CD4-positive, alpha-beta T cell treated with Interleukin-4 for 4 hours (primary cell): ENCODE measurements around the gene ERC2.
"Not testable (repeated sequence)": the region's sequence is repeated elsewhere in the genome, so short reads cannot be mapped to it uniquely, and the experiment has no call there.

Experiments used
- DNase-seq: peaks from one replicate; pipeline ENCODE4 v3.0.0-alpha.2; 2020

ERC2 gene

DNA sequence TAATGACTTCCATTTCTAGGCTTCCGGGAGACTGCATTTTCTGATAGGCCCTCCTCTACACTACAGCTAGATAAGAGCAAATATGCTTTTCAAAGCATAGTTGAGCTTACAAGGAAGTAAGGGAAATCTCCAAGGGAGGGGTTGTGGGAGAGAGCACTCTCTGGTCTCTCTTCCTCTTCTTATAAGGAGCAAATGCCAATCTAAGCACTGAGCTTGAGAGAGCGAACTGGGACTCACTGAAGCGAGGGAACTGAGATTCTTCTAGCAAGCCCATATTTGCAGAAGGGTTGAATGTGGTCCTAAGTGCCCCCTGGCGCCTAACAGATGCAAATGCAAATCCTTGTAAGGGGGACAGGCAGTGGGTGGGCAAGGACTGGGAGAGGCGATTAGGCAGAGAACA lies 164.8 kb downstream of the ERC2 start:
- no peak for DNase-seq

DNA sequence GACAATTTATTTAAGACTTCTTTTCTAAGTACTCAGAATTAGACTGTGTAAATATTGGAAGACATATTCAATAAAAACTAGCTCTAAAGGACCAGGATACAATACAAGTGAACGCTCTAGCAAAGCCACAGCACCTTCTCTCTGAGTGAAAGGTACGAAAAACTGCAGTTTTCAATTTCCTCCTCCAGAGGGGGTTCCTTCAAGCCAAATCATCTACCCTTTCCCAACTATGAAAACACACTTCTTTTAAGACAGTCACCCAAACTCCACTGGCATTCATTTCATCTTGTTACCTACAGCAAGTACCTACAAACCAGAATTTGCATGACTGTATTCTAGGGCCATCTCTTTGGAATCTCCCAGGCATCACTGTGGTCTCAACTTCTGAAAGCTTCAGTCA lies 165.8 kb downstream of the ERC2 start:
- DNase-seq, result no peak

DNA sequence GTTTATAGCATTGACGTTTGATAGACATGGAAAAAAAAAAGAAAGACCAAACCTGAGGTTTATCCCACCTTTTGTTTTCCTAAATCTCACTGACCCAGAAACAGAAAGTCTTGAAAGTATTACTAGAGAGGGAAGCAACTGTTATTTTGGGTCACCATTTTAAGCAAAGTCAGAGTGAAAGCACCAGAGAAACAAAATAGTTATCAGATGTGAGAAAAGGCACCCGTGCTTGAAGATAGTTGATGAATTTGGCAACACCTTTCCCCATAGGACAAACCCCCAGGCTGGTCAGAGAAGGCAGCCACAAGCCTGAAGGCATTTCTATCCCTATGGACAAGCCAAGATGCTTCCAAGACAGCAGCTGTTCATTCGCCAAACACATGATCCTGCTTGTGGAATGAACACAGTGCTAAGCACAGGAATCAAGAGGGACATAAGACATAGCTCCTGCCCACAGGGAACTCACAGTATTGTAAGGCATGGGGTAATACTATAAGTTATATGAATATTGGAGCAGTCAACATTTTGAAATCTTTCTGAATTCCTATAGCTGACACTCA lies 170.9 kb downstream of the ERC2 start:
- no peak for DNase-seq

DNA sequence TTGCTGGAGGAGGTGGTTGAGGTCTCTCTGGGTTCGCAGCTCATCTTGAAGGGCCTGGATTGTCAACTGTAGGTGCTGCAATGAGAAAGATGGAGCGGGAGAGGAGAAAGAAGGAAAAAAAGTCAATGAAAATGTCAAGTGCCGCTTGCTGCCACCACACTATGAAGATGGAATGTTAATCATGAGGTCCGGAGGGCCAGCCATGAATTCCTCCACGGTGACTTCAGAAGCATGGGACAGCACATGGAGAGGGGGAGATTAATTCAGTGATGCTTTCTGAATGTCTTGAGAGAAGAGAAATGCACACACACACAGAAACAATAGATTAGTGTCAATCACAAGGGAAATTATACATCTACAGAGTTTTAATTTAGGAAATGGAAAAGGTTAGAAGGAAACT lies 171.9 kb downstream of the ERC2 start:
- DNase-seq, result no peak

DNA sequence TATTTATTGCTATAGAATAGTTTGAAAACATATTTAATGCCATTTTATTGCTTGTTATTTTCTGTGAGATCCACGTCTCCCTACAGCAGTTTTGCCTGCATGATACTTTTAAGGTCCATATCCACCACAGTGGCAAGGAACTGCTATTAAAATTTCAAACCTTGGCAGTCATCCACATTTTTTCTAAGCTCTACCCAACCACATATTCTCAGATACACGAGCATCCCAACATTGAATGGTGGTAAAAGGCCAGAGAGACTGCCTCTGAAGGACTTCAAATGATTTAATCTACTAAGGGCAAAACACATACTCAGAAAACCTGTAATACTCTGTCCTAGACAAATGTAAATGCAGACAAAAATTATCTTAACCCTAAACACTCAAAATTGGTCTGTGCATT lies 173.1 kb downstream of the ERC2 start:
- DNase-seq, result no peak

DNA sequence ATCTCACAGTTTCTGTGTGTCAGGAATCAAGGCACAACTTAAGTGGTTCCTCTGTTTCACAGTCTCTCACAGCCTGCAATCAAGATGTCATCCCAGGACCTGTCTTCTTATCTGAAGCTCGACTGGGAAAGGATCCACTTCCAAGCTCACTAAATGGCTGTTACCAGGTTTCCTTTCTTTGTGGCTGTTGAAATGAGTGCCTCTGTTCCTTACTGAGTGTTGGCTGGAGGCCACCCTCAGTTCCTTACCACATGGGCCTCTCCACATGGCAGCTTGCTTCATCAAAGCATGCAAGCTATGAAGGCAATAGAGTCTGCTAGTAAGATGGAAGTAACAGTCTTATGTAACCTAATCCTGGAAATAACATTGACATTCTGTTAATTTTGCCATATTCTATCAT lies 174.0 kb downstream of the ERC2 start:
- no peak for DNase-seq

DNA sequence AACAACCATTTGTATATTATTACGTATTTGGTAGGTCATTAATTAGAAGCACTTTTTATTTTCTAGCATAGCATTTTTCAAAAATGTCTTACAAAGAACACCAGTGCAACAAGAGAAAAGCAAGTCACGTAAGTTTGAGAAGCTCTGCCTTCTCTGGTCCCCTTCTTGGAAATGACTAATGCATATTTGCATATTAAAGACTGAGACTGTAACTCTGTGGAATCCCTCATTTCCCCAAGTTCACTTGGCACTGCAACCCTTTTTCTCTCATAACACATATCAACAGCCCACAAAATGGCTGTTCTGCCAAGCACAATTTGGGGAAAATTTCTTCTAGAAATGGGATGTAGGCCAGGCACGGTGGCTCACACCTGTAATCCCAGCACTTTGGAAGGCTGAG lies 176.3 kb downstream of the ERC2 start:
- DNase-seq, result no peak

DNA sequence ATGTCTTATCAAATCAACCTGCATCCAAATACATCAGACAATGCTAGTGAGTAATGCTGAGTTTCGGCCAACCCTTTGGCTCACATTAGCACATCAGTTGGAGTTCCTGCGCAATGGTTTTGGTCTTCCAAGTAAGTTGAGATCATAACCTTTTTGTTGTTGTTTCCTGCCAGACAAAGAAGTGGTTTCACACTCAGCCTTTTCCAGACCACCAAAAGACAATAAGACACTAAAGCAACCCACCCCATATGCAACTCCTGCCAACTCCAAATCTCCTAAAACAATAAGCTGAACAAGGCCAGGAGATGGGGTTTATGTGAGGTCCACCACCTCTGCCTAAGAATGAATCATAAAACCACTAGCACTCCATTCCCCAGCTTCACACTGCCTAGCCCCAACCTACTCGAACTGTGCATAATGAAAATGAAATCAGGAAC lies 177.0 kb downstream of the ERC2 start:
- no peak for DNase-seq

DNA sequence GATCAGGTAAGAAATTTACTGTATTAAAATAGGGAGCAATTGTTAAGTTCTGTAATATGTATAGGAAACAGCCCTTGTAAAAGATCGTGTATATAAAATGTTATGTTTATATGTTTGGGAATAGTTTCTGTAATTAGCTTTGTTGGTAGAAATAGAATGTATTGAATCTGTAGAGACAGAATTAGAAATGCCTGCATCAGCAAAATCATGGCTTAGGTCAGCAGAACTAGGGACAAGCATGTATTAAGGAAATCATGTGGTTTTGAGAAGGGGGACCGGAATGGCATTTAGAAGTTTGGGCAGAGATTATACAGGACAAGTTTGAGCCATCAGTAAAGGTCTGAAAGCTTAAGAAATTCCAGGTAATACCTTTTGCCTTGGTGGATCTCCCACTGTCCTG lies 177.9 kb downstream of the ERC2 start:
- no peak for DNase-seq

DNA sequence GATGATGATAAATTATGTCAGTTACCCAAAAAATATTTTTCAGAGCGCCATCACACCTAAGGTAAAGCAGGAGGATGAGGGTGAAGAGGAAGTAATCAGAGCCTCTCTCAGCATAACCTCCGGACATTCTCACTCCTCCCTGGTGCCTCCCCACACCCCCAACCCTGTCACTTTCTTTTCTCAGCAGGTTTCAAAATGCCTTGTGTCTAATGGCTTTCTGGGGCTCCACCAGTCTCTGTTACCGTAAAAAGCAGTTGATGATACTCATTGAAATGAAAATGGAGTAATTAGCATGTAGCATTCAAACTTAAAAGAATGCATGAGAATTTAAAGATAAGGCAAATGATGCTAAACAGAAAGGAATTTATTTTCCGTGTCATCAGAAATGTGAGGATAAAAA lies 180.0 kb downstream of the ERC2 start:
- DNase-seq, result no peak

DNA sequence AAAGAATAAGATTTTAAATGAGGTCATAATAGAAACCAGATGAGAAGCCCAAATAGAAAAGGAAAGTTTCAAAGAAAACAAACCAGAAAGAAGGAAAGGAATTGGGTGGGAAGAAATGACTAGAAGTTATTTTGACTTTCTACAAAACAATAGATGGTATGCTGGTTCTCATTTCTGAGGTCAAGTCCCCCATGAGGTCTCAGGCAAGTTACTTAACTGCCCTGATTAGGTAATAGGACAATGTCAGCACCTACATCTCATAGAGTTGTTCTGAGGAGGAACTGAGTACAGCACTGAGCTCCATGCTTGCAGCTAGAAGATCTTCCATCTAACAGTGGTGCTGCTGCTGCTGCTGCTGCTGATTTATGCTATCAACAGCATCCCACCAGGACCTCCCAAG lies 185.9 kb downstream of the ERC2 start:
- no peak for DNase-seq

DNA sequence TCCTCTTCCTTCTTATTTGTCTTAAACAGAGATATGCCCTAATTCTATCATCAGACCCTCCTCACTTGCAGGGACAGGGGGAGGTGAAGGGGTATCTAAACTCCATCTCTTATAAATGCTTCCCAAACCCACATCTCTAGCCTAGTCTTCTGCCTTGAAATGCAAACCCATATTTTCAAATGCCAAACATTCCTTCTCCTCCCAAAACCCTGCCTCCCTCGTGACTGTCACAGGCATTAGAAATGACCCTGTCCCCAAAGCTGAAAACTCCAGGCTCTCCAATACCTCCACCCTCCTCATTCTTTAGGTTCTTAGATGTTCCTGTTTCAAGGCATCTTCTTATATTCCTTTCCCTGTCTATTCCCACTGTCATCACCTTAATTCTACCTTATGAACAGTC lies 191.0 kb downstream of the ERC2 start:
- no peak for DNase-seq

DNA sequence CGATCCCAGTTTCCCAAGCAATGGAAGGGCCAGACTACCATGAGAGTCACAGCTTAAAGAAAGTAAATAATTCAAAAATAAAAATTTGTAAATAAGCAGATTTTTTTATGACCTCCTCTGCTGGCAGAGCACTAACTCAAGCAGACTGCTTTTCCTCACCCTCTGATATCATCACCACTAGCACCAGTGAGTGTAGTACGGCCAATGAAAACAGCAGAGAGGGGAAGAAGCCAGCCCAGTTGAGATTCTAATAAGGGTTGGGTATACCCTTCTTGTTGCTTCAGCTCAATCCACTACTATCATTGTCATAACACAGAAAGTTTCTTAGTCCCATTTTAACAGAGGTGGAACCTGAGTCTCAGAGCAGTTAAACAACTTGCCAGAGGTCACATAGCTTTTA lies 193.1 kb downstream of the ERC2 start:
- DNase-seq, result no peak

DNA sequence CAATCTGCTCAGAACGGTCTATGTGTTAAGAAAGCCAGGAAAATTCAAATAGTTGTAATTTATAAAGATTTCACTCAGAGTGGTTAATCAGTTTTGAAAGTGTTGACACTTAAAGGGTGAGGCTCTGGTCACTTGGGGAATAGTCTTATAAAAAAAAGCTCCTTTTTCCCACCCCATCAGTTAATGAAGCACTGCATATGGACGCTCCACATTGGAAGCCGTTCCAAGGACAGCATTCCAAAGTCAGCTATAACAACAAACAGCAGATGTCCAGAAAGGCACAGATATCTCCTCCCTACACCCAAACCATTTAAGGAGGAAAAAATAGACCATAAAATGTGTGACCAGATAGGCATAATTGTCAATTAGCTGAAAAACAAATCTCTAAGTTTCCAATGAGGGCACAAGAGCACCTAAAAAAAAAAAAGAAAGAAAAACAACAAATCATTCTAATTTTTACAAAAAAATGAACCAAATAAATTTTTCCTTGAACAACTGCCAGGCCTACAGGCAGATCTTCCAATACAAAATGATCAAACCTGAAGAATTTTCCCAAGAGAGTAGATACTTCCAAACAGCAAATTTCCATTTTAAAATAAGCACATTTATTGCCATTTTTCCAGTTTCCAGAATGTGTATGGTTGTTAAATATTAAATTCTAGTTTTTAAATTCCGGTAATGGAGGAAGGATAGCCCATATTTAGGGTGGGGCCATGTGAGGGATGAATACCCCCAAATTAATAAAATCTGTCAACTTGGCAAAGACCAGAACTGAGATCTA lies 198.3 kb downstream of the ERC2 start:
- DNase-seq, result no peak

DNA sequence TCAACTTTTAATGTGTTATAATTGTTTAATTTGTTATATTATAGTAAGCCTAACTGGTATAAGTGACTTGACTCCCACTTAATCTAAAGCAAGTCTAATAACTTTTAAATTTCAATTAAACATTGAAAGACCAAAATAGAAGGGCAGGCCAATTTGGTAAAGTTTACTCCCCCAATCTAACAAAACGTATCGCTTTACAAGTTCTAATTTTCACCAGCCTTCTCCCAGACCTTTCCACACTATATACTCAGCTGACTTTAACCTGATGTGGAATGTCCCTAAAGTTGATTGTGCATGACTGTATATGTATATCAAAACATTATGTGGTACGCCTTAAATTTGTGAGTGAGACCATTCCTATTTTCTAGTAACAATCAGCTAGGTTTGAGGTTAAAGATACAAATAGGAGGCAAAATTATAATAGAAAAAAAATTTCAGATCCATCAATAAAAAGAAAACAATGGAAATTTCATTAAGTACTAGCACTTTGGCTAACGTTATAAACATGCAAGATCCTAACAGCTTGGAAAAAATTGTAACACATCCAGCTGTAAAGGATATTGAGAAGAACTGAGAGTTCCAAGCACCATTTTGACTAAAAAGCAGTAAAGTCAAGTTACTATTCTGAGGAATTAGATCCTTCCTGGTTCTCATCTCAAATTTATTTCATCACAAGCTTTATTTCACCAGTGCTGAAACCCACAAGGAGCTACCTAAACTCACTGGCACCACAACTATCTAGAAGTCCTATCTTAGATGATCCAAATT lies 199.5 kb downstream of the ERC2 start:
- no peak for DNase-seq

DNA sequence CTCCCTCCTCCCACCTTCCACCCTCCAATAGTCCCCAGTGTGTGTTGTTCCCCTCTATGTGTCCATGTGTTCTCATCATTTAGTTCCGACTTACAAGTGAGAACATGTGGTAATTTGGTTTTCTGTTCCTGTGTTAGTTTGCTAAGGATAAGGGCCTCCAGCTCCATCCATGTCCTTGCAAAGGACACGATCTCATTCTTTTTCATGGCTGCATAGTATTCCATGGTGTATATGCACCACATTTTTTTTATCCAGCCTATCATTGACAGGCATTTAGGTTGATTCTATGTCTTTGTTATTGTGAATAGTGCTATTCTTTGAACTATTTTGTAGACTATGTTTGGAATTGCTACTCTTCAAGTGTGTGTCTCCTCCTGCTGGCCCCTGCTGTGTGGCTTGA lies 206.4 kb downstream of the ERC2 start:
- DNase-seq, result not testable (repeated sequence)

DNA sequence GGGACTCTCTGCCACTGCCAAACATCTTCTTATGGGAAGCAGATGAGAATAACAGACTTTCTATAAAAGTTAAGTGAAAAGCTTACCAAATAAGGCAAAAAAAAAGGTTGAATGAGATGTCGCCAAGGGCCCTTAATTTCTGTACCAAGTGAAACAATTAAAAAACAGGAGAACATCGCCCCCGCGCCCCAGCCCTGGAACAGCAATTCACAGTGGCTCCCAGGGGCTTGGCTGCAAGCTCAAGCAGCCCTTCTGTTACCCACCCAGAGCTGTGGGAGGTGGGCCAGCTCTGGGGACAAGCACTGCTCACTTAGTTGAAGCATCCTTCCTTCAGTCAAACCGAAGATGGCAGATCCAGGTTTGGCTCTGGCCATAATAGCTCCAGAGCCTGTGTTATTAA lies 208.0 kb downstream of the ERC2 start:
- no peak for DNase-seq

DNA sequence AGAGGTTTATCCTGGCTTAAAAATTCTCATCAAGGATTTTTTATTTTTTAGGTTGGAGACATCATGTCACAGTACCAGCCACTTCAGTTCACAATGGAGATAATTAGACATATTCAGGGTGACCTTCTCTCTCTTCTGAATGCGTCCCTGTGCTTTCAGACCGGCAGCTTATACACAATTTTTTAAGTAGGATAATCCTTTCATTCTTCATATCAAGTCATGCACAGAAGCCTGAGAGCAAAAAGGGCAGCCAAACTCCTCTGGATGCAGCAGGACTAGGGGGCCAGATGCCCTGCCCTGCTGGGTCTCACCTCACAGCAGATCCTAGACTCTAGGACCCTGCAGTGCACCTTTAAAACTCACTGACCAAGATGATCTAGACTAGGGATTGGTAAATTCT lies 210.4 kb downstream of the ERC2 start:
- no peak for DNase-seq

DNA sequence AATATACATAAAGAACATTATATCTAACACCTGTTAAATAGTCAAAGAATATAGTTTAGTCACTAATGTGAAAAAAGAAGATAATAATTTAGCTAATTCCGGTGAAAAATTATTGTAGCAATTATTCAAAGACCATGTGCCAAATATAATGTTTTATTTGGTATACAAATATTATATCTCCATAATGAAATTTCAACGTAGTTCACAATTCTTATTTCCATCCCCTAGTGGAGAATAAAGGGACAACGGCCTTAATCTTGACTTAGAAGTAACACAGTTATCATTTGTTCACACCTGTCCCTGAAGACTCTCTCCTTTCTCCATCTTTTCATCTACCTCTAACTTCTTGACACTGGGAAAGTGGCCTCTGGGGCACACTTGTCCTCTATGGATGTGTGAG lies 213.4 kb downstream of the ERC2 start:
- no peak for DNase-seq

DNA sequence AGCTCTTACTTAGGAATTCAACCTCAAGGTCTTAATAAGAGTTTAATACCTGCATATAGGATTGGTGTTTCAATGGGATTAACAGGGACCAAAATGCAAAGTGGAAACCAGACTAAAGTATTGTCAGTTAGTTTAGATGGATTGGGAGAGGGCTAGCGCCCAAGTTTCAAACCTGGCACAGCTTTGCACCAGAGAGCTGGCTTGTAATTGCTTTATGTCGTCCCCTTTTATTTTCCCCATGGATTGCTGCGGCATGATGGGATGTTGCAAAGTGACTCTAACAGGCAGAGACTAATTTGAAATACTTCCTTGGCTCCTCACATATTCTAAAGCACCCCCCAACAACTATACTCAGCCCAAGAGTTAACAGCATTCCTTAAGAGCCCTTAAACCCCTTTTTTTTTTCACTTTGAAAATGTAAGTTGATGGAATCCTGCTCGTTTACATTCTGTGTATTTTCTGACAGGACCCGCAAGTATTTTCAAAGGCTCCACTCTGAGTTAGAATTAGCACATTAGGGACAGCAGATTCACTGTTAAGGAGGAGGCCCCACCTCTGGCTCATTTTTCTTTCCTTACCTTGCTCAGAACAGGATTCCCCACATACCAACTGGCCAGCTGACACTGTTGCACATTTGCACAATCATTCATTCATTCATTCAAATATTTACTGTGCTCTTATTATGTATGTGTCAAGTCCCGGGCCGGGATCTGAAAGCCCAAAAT lies 214.2 kb downstream of the ERC2 start:
- DNase-seq, result no peak

DNA sequence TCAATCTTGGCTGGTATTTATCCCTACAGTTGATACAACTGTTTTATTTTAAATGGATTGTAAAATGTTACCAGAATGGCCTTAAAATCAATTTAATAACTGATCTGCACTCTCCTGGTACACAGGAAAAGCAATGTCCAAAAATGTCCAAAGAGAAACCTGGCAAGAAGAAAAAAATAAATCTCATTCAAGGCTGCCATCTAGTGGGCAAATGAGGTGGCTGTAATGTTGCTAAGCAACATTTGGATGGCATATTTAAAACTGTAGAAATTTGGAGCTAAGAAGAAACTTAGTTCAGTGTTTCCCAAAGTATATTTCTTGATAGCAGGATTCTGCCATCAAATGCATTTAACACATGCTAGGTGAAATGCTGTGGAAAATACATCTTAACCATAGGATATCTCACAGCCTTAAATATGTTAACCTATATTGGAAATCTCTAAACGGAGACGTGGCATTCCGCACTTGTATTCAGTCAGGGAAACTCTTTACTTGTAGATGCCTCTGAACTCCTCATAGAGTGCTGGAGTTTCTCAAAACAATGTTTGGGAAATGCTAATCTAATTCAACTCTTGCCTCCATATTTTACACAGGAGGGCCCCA lies 216.8 kb downstream of the ERC2 start:
- peak; percentile 24 for DNase-seq

DNA sequence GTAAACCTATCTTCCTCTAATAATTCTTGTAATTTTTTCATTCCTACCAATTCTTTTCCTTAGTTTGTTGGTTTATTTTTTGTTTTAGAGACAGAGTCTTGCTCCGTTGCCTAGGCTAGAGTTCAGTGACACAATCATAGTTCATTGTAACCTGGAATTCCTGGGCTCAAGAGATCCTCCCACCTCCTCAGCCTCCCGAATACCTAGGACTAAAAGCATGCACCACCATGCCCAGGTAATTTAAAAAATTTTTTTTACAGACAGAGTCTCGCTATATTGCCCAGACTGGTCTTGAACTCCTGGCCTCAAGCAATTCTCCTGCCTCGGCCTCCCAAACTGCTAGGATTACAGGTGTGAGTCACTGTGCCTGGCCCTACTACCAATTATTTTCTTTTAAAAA lies 220.2 kb downstream of the ERC2 start:
- no peak for DNase-seq

DNA sequence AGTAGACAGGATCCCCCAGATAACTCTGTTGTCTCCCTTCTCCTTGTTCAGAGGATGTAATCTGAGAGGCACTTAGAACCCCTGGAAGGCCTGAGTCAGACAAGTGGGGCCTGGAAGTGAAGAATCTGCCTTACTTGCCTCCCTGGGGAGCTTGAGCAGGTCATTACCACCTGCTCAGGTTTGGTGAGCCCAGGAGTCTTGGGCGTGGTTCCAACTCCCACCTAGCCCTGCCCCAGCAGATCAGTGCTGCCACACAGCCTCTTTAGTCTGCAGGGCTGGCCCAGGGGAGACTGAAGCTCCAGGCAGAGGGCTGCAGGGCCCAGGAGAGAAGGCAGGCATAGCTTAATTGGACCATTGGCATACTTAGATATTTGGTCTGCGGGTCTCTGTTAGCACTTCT lies 230.0 kb downstream of the ERC2 start:
- DNase-seq, result no peak
